HL-60 (cell line): ENCODE results near the gene APOBEC2.

Source experiments
- DNase-seq, 2 experiments: peaks; one replicate each; pipeline ENCODE4 v3.0.0-alpha.2; 2010 to 2020; ENCODE audit warnings: low read depth in 1 of 2, low spot score in 1 of 2
- H3K27ac ChIP-seq: fragments of 250-450 bp; sonication (Bioruptor Pico); replicated peaks from 2 replicates; pipeline ENCODE4 v1.5.1; 2020; ENCODE audit warnings: mild to moderate bottlenecking, moderate library complexity
- H3K27me3 ChIP-seq: fragments of 250-450 bp; sonication (Bioruptor Pico); 2 replicates; pipeline ENCODE4 v1.5.1; 2021; ENCODE audit warnings: mild to moderate bottlenecking, moderate library complexity; ENCODE audit not compliant: insufficient read depth, poor library complexity, severe bottlenecking
- H3K4me3 ChIP-seq: replicated peaks from 2 replicates; pipeline ENCODE4 v1.5.1; 2011; ENCODE audit warnings: mild to moderate bottlenecking, control low read depth, low read length; ENCODE audit not compliant: insufficient read depth
- CTCF ChIP-seq: IDR thresholded peaks from one replicate; pipeline ENCODE4 v1.5.1; 2011; ENCODE audit warnings: low read length, control low read depth, inconsistent platforms; ENCODE audit not compliant: insufficient read depth
- GABPA ChIP-seq: IDR thresholded peaks from 2 replicates; pipeline ENCODE4 v1.6.1; 2012; ENCODE audit warnings: low read depth
- POLR2AphosphoS5 ChIP-seq: IDR thresholded peaks from 2 replicates; pipeline ENCODE4 v1.6.1; 2012; ENCODE audit warnings: low read depth
- REST ChIP-seq: IDR thresholded peaks from 2 replicates; pipeline ENCODE4 v1.6.1; 2012; ENCODE audit warnings: low read depth; ENCODE audit not compliant: insufficient replicate concordance
- SPI1 ChIP-seq: IDR thresholded peaks from 2 replicates; pipeline ENCODE4 v1.6.1; 2012; ENCODE audit warnings: low read depth, mild to moderate bottlenecking, borderline replicate concordance

Gene APOBEC2

GRCh38 chr6:41042226-41043055, 10.6 kb upstream of the APOBEC2 start, which contains the start of gene TSPO2:
Gene TSPO2, plus strand, starts transcription at chr6:41042467. Its CDS starts 519 bp downstream, at chr6:41042986.
- no peak for DNase-seq

GRCh38 chr6:41043151-41043550, 9.9 kb upstream of the APOBEC2 start:
- Histone ChIP-seq H3K27ac (no peak overlapping the region), H3K27me3 (no peaks in the 10 kb centered on the region), H3K4me3 (no peak overlapping the region)
- DNase-seq: no peak
- TF ChIP-seq POLR2AphosphoS5 (no peak), REST (no peak), SPI1 (no peak), GABPA (no peak)

More at GRCh38 chr6:41042226-41043055, 10.6 kb upstream of the APOBEC2 start, which contains the start of gene TSPO2:
- Histone ChIP-seq H3K27me3 (no peaks in the 10 kb centered on the region), H3K27ac (no peak within 1 kb of the TSS), H3K4me3 (no peak within 1 kb of the TSS)
- TF ChIP-seq REST (no peak), SPI1 (no peak), GABPA (no peak), POLR2AphosphoS5 (no peak), CTCF (no peak)

GRCh38 chr6:41045664-41046063, 7.3 kb upstream of the APOBEC2 start:
- TF ChIP-seq CTCF (no peak), POLR2AphosphoS5 (no peak), GABPA (no peak), REST (no peak), SPI1 (no peak)

More at GRCh38 chr6:41045664-41046063, 7.3 kb upstream of the APOBEC2 start:
- no peak for DNase-seq
- Histone ChIP-seq H3K27me3 (no peaks in the 10 kb centered on the region), H3K27ac (no peak overlapping the region), H3K4me3 (no peak overlapping the region)
